ENCODE results near the gene SEC22B.
"Not testable (repeated sequence)": the region's sequence is repeated elsewhere in the genome, so short reads cannot be mapped to it uniquely, and the experiment has no call there.

The SEC22B gene

GRCh38 chr1:120176092-120176855 is at the start of gene SEC22B:
SEC22B (minus strand) TSS chr1:120176520; CDS start chr1:120176381, 139 bp downstream.
- DNase-seq (ENCODE audit: low read depth, low spot score) = peak; percentile 74
- CTCF ChIA-PET = interaction anchor here (1.5 kb wide), 1 partner anchor 306 kb away, joined by 4 read pairs; no protein-coding TSS in a partner anchor
- POLR2A ChIA-PET = interaction anchor here (0.5 kb wide), 1 partner anchor 219 kb away, joined by 5 read pairs; no protein-coding TSS in a partner anchor
- H3K4me3 ChIP-seq (ENCODE audit: low read depth, low read length) = peak within 1 kb of the TSS; percentile 95
- TF ChIP-seq CTCF (IDR thresholded peaks at IDR 0.05; ENCODE audit: insufficient read depth, low read length, missing control alignments) = no peak

- POLR2A ChIA-PET; H3K4me3 ChIP-seq (ENCODE audit: low read depth, low read length); DNase-seq (ENCODE audit: low read depth, low spot score); CTCF ChIA-PET: not testable (repeated sequence)
These were observed 41.6 kb upstream of the SEC22B start for GRCh38 chr1:120217933-120218332.

GRCh38 chr1:120217175-120217929 is 41.0 kb upstream of the SEC22B start:
- CTCF ChIA-PET; DNase-seq (ENCODE audit: low read depth, low spot score): not testable (repeated sequence)

GRCh38 chr1:120213606-120214005 is 37.3 kb upstream of the SEC22B start:
- DNase-seq (ENCODE audit: low read depth, low spot score); POLR2A ChIA-PET; H3K4me3 ChIP-seq (ENCODE audit: low read depth, low read length); CTCF ChIA-PET: not testable (repeated sequence)

More at GRCh38 chr1:120217175-120217929, 41.0 kb upstream of the SEC22B start:
- POLR2A ChIA-PET; H3K4me3 ChIP-seq (ENCODE audit: low read depth, low read length): not testable (repeated sequence)

GRCh38 chr1:120210754-120211153 is 34.4 kb upstream of the SEC22B start:
- CTCF ChIA-PET; POLR2A ChIA-PET; DNase-seq (ENCODE audit: low read depth, low spot score); H3K4me3 ChIP-seq (ENCODE audit: low read depth, low read length): not testable (repeated sequence)

GRCh38 chr1:120196863-120197775 is 20.8 kb upstream of the SEC22B start:
- POLR2A ChIA-PET; CTCF ChIA-PET; DNase-seq (ENCODE audit: low read depth, low spot score): not testable (repeated sequence)
- peak overlapping the region; percentile 36 for H3K4me3 ChIP-seq (ENCODE audit: low read depth, low read length)

- CTCF ChIA-PET; DNase-seq (ENCODE audit: low read depth, low spot score); POLR2A ChIA-PET; H3K4me3 ChIP-seq (ENCODE audit: low read depth, low read length): not testable (repeated sequence)
These were observed 12.3 kb upstream of the SEC22B start for GRCh38 chr1:120188626-120189025.

GRCh38 chr1:120182176-120182707 is 5.9 kb upstream of the SEC22B start:
- H3K4me3 ChIP-seq (ENCODE audit: low read depth, low read length); DNase-seq (ENCODE audit: low read depth, low spot score); POLR2A ChIA-PET; CTCF ChIA-PET: not testable (repeated sequence)

GRCh38 chr1:120179811-120180690 is 3.7 kb upstream of the SEC22B start:
- DNase-seq (ENCODE audit: low read depth, low spot score); POLR2A ChIA-PET; CTCF ChIA-PET: not testable (repeated sequence)
- peak overlapping the region; percentile 39 for H3K4me3 ChIP-seq (ENCODE audit: low read depth, low read length)
